GM10847 (cell line): ENCODE data around the gene MPO.

Experiments used
- POLR2A ChIP-seq: IDR thresholded peaks from 2 replicates; pipeline ENCODE4 v1.6.1; 2011; ENCODE audit not compliant: insufficient read length; ENCODE audit errors: extremely low read depth

The MPO gene

GRCh38 chr17:58313815-58314705 lies 33.3 kb upstream of the MPO start:
- TF ChIP-seq POLR2A: no peak

GRCh38 chr17:58312829-58313228 lies 32.1 kb upstream of the MPO start:
- no peak for TF ChIP-seq POLR2A

DNA sequence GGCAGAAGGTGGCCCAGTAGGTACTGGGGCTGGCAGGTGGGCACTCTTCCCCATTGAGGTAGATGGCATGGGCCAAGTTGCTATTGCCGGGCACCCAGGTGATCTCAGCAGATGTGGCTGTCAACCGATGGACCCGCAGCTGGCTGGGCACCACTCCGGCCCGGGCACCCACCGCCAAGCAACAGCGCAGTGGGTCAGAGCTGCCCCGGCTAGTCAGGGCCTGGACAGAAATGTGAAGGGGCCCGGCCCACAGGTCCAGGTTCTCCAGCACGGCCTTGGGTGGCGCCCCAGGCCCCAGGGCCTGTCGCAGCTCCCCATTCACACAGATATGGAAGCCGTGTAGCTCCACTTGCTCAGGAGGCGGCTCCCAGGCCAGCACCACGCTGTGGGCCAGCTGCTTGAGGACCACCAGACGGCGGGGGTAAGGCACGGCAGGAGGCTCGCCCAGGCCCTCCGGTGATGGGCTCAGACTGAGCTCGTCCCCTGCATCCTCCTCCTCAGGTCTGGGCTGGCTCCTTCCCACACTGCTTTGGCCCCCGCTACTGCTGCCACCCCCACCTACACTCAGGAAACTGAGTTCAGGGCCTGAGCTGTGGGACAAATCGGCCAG lies 31.4 kb upstream of the MPO start:
- no peak for TF ChIP-seq POLR2A

DNA sequence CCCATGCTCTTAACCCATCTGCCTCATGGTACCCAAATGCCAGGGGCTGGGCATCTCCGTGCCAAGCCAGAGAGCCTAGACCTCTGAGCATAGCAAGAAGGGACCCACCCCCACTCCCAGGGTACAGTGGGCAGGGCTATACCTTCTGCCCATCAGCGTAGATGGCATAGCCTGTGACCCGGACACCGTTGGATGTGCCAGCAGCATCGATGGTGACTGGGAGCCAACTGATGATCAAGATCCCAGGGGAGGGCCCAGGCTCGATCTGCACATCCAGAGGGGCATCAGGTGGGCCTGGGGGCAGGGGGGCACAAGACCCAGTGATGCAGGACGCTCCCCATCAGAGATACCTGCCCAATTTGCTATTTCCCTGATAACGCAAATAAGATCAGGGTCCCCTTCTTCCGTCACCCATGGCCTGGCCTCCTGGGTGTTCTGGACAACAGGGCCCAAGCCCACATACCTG lies 30.7 kb upstream of the MPO start:
- no peak for TF ChIP-seq POLR2A

DNA sequence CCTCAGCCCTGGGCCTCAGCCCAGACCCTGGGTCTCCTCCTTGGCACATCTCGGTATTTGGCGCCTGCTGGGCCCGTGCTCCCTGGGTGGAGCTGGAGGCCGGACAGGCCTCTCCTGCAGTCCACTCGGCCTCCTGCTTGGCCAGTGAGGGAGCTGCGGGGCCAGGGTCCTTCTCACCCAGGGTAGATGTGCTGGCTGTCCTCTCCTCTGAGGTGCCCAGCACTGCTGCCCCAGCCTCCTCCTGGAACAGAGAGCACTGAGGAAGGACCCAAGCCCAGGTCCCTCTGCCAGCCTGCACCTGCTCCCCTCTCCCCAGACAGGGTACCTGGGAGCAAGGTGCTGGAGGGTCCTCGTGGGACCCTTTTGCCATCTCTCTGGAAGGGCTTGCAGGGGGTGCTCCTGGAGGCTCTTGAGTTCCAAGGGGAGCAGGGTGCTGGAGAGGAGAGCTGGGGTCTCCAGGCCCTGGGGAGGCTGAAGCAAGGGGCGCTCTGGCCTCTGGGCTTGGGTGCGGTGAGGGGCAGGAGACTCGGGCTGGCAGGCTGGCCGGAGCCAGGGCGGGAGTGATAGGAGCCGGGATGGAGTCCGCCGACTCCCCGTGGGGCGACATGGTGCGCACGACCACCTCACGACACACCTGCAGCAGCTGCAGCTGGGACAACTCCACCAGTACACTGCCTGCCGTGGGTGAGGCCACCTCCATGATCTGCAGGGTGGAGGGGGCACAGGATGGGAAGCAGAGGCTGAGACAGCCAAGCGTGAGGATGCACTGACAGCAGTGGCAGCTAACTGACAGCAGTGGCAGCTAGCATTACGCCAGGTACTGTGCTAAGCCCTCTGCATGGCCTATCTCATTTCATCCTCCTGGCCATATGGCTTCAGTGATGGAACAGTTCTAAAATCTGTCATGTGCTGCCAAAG lies 30.0 kb upstream of the MPO start:
- no peak for TF ChIP-seq POLR2A

GRCh38 chr17:58309918-58310259 lies 29.2 kb upstream of the MPO start:
- no peak for TF ChIP-seq POLR2A

DNA sequence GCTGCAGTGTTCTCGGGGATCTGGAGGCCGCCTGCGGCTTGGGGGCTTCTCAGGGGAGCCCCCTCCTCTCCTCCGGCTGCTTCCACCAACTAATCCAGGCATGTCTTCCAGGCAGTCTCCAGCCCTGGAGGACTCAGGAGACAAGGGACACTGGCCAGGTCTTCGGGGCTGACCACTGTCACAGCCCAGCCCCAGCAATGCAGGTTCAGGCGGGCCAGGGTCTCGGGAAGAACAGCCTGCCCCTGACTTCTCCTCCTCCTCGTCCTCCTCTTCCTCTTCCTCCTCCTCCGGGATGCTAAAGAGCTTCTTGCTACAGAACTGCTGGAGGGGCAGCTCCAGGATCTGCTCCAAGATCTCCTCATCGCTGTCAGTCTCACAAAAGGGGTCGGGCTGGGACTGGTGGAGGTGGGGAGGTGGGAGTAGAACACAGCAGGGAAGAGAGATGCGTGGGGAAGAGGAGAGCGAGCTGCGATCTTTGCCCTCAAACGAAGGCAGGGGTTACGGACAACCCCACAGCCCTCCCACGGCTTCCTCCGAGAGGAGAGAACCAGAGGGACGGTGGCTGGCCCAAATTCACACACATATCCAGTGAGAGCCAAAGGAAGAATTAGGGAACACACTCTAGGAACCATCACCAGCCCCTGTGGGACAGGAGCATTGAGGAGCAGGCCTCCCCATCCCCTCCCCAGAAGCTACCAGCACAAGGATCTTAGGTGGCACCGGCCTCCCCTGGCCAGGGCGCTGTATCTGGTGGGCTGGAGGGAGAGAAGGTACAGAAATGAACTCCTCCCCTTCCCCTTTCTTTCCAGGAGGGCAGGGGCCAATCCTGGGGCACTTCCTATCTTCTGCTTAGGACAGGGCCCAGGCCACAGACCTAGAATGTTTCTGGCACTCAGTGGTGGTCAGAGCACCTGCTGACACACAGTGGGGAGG lies 28.5 kb upstream of the MPO start:
- TF ChIP-seq POLR2A: no peak

DNA sequence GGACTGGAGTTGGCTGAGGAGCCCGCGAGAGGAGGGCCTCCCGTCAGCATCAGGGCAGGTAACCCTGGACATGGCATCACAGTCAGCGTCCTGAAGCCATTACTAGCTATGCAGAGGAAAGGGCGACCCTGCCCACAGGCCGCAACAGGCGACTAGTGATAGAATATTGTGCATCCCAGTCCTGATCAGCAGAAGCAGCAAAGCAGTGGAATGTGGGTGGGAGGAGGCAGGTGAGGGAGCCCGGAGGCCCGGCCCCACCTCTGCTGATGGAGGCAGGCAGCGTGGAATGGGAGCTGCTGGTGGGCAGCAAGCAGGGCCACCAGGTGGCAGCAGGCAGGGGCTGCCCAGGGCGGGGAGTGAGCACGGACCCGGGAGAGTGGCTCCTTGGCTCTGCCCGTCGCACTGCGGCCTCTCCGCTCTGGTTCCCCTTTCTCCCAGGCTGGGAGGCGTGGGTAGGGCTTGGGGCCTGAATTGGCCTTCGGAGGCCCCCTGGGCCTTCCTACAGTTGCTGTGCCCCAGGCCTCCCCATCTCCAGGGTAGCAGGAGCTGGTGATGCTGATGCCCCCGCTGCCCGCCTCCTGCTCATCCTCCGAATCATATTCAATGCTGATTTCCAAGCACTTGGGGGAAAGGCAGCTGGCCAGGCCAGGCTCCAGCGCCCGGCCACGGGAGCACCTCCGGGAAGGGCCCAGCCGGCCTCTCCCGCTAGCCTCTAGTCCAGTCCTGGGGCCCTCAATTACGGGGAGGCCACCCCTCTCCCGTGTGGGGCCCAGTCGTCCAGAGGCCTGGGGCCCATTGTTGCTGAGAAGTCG lies 27.6 kb upstream of the MPO start:
- no peak for TF ChIP-seq POLR2A

DNA sequence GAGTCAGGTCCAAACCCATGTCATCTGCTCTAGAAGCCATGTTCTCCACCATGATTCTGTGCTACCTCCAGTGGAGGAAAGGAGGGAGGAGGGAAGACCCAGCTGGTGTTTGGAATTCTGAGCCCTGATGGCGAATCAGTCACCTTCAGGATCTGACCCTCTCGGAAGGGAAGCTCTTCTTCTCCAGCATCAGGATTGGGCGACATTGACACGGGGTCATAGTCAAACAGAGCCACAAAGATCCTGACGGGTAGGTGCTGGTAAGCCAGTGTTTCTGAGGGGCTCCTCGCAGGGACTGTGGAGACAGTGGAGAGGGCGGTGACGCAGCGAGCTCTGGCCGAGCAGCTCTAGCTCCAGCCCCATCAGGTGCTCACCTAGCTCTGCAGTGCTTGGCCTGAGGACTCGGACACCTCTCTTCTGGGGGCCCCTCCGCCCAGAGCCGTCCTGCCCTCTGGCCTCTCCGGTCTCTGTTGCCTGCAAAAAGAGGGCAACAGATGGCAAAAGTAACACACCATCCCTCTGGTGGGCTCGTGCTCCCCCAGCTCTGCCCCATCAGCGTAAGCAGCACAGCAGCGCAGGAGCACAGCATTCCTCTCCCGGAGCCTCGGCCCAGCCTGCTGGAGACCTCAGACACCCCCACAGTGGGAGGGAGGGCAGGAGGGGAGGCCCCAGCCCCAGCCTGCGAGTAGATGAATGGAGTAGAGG lies 26.9 kb upstream of the MPO start:
- no peak for TF ChIP-seq POLR2A

GRCh38 chr17:58306131-58306951 lies 25.6 kb upstream of the MPO start:
- TF ChIP-seq POLR2A: no peak

DNA sequence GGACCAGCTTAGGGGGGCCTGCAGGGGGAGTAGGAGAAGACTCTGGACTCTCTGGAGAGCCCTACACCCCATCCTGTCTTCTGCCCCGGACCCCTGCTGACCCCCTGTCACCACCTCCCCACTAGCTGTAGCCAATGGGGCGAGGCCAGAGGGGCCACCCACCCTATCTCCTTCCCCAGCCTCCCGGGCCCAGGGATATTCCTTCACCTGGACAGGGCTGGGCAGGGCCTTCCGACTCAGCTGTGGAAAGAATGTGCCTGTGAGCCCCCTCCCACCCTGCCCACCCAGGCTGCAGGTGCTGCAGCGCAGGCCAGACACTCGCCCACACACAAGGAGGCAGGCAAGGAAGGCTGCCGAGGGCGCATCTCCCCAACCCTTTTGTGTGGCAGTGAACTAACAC lies 24.9 kb upstream of the MPO start:
- no peak for TF ChIP-seq POLR2A

GRCh38 chr17:58304750-58305486 lies 24.2 kb upstream of the MPO start:
- no peak for TF ChIP-seq POLR2A
